Right hindlimb (tissue), 1 donor: ENCODE data around the gene UGT1A1.
A peak's percentile ranks its signal among the peaks of the same experiment; 100 is the strongest.
"Not testable (repeated sequence)": the region's sequence is repeated elsewhere in the genome, so short reads cannot be mapped to it uniquely, and the experiment has no call there.

Source experiments
- DNase-seq: peaks from one replicate; pipeline ENCODE4 v3.0.0-alpha.2; 2018

Gene UGT1A1

DNA sequence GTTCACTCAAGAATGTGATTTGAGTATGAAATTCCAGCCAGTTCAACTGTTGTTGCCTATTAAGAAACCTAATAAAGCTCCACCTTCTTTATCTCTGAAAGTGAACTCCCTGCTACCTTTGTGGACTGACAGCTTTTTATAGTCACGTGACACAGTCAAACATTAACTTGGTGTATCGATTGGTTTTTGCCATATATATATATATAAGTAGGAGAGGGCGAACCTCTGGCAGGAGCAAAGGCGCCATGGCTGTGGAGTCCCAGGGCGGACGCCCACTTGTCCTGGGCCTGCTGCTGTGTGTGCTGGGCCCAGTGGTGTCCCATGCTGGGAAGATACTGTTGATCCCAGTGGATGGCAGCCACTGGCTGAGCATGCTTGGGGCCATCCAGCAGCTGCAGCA lies at the start of gene UGT1A1:
UGT1A1 (plus strand) TSS at position 228 of the 400 bp plus-strand sequence; CDS start at position 246, 18 bp downstream.
- no peak for DNase-seq

DNA sequence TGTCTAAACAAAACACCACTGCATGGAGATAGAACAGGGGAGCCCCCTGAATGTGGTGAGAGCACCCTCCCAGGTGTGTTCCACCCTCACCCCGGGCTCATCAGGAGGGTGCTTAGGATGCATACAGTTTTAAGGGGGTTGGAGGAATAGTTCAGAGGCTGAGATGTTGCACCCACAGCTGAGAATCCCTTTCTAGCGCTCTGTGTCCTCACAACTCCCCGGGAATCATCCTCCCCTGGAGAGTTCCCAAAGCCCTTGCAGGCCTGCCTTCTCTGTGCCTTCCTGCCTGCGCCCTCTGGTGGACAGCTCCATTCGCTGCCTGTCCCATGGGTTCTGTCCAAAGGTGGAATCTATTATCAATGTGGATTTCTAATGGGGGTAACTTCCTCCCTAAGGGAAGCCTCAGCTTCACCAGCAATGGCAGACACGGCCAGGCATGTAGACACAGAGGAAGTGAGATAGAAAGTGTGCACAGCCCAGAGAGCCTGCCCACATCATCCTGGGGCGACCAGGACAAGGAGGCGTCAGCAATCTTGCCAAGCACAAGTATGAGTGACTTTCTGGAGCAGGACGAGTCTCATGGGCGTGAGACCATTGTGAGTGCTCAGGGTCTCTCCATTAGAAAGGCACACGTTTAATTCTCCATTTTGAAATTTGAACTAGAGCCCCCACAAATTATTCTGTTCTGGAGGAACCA lies 48.6 kb upstream of the UGT1A1 start:
- peak; percentile 63 for DNase-seq

DNA sequence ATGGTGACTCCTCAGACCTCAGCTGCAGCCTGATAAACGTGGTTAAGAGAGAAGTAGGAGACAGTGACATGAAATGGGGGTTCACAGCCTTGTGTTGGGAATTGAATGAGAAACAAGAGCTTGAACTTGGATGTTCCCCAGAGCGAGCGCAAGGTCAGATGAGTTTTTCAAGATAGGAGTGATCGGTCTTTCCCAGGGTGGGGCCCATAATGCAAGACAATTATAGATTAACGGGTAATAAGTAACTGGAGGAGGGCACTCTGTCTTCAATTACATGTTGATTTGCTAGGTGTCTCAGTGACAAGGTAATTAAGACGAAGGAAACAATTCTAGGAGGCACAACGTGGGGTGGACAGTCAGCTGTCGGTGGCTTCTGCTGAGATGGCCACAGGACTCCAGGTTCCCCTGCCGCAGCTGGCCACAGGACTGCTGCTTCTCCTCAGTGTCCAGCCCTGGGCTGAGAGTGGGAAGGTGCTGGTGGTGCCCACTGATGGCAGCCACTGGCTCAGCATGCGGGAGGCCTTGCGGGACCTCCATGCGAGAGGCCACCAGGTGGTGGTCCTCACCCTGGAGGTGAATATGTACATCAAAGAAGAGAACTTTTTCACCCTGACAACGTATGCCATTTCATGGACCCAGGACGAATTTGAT lies 47.3 kb upstream of the UGT1A1 start, which contains the start of gene UGT1A5:
UGT1A5 (plus strand) TSS at position 297 of the 651 bp plus-strand sequence; CDS start at position 382, 85 bp downstream.
- DNase-seq, result no peak

DNA sequence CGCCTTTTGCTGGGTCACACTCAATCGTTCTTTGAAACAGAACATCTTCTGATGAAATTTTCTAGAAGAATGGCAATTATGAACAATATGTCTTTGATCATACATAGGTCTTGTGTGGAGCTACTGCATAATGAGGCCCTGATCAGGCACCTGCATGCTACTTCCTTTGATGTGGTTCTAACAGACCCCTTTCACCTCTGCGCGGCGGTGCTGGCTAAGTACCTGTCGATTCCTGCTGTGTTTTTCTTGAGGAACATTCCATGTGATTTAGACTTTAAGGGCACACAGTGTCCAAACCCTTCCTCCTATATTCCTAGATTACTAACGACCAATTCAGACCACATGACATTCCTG lies 46.8 kb upstream of the UGT1A1 start:
- DNase-seq, result no peak

DNA sequence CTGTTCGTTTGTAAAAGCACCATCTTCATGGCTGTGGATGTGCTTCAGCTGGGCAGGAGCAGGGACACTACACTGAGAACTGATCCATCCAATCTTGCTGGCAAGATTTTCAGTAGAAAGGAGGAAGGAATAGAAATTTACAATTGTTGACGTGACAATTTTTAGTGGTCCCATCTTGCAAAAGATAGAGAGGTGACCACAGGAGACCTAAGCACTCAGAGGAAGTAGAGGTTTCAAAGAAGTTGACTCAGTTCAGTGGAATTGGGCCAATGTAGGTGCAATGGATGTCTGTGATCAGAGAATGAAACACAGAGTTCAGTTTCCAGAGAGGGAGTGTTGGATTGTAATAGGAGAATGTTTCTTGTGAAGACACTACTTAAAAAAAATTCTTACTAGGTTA lies 45.9 kb upstream of the UGT1A1 start:
- DNase-seq, result no peak

DNA sequence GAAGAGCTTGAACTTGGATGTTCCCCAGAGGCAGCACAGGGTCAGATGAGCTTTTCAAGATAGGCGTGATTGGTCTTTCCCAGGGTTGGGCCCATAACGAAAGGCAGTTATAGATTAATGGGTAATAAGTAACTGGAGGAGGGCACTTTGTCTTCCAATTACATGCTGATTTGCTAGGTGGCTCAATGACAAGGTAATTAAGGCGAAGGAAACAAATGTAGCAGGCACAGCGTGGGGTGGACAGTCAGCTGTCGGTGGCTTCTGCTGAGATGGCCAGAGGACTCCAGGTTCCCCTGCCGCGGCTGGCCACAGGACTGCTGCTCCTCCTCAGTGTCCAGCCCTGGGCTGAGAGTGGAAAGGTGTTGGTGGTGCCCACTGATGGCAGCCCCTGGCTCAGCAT lies 41.5 kb upstream of the UGT1A1 start, which contains the start of gene UGT1A4:
UGT1A4 (plus strand) TSS at position 185 of the 400 bp plus-strand sequence; CDS start at position 270, 85 bp downstream.
- no peak for DNase-seq

DNA sequence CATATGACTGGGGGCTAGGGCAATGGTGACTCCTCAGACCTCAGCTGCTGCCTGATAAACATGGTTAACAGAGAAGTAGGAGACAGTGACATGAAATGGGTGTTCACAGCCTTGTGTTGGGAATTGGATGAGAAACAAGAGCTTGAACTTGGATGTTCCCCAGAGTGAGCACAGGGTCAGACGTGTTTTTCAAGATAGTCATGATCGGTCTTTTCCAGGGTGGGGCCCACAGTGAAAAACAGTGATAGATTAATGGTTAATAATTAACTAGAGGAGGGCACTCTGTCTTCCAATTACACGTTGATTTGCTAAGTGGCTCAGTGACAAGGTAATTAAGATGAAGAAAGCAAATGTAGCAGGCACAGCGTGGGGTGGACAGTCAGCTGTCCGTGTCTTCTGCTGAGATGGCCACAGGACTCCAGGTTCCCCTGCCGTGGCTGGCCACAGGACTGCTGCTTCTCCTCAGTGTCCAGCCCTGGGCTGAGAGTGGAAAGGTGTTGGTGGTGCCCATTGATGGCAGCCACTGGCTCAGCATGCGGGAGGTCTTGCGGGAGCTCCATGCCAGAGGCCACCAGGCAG lies 31.3 kb upstream of the UGT1A1 start, which contains the start of gene UGT1A3:
UGT1A3 (plus strand) TSS at position 320 of the 579 bp plus-strand sequence; CDS start at position 405, 85 bp downstream.
- DNase-seq, result no peak

DNA sequence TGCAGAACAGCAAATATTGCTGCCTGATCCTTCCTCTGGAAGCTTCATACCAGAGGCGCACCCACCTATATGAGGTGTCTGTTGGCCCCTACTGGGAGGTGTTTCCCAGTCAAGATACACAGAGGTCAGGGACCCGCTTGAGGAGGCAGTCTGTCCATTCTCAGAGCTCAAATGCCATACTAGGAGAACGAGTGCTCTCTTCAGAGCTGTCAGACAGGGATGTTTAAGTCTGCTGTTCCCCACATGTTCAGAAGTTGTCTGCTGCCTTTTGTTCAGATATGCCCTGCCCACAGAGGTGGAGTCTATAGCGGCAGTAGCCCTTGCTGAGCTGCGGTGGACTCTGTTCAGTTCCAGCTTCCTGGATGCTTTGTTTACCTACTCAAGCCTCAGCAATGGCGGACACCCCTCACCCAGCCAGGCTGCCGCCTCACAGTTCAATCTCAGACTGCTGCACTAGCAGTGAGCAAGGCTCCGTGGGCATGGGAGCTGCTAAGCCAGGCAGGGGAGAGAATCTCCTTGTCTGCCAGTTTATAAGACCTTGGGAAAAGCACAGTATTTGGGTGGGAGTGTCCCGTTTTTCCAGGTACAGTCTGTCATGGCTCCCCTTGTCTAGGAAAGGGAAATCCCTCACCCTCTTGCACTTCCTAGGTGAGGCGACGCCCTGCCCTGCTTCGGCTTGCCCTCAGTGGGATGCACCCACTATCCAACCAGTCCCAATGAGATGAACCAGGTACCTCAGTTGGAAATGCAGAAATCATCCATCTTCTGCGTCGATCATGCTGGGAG lies 23.0 kb upstream of the UGT1A1 start:
- DNase-seq, result not testable (repeated sequence)

DNA sequence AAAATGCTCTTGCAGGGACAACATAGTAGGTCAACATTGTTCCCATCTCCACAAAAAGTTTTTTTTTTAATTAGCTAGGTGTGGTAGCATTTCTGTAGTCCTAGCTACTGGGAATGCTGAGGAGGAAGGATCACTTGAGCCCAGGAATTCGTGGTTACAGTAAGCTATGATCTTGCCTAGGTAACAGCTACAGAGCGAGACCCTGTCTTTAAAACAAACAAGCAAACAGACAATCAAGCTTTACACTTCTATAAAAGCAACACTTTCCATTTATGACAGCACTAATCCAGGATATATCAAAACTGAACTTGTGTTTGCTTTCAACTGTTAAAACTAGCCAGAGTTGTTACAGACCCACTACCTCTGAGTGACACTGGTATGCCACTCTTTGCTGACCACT lies 19.2 kb upstream of the UGT1A1 start:
- no peak for DNase-seq

DNA sequence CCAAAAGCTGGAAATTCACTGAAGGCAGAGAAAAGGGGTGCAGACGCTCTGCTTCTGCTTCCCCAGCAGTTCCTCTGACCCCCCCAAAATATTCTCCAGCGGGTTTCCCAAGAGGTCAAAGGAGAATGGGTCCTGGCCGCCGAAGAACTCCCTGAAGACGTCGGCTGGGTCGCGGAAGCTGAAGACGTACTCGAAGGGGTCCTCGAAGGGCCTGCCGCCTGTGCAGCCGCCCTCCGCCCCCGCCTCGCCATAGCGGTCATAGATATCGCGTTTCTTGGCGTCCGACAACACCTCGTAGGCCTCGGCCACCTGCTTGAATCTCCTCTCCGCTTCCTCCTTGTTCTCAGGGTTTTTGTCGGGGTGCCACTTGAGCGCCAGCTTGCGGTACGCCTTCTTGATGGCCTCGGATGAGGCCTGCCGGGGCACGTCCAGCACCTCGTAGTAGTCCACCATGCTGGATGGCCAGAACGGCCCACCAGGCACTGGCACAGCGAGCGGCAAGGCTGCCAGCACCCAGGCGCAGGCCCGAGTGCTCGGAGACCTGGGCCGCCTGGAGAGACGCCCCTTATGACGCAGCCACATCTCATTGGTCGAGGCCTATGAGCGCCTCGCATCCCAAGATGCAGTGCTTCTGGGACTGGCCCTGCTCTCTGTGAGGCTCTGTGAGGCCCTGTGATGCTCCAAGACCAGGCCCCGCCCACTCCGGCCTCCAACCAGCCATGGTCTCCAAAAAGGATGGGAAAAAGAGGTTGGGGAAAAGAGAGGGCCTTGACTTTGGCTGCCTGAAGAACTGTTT lies 16.4 kb upstream of the UGT1A1 start:
- no peak for DNase-seq

DNA sequence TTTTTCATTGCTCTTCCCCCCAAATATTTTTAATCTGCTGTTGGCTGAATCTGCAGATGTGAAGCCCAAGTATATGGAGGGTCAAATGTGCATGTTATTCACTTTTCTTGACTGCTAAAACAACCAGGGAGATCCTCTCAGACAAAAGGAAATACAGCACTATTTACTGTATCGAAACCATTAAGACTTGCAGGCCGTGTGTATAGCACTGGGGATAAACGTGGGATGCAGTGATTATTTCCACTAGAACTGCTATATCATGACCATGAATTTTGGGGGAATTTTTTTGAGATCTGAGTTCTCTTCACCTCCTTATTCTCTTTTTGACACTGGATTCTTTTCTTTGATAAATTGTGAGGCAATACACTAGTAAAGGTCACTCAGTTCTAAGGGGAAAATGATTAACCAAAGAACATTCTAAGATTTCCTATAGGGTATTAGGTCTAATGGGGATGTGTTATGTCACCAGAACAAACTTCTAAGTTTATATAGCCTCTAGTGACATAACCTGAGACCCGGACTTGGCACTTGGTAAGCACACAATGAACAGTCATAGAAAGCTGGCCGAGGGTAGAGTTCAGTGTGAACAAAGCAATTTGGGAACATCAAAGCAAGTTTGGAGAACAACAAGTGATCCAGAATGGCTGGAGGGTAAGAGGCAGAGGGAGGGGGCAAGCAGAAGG lies 14.9 kb upstream of the UGT1A1 start:
- DNase-seq, result no peak

DNA sequence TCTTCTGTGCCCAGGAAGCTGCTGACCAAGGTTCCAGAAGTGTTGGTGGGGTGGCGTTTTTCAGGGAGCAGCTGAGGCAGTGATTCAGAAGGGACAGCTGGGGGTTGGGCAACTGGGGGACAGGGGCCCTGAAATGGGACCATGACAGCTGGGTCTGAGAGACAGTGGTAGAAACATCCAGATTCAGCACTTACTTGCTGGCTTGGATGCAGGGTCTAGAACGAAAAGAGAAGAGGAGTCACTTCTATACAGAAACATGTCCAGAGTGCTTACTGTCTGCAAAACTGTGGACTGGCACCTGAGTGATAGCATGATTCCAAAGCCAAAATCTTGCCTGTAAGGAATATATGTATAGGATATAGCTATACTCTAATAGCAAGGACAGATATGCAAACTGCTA lies 14.2 kb upstream of the UGT1A1 start:
- not testable (repeated sequence) for DNase-seq

DNA sequence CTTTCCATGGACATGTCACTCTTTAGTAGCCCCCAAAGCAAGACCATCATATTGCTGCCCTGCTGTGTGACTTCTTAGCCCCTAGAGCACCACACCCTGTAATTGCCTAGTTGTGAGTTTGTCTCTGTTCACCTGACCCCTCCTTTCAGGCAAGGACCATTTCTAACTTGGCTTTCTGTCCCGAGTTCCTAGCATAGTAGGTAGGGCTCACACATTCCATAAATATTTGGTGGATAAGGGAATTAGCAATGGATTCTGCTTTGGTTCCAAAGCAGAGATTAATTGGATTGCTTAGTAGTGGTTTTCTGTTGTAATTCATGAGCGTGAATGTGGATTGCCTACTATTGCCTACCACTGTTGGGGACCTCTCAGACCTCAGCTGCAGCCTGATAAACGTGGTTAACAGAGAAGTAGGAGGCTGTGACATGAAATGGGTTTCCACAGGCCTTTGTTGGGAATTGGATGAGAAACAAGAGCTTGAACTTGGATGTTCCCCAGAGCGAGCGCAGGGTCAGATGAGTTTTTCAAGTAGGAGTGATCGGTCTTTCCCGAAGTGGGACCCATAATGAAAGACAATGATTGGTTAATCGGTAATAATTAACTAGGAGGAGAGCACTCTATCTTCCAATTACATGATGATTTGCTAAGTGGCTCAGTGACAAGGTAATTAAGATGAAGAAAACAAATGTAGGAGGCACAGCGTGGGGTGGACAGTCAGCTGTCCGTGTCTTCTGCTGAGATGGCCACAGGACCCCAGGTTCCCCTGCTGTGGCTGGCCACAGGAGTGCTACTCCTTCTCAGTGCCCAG lies 13.4 kb upstream of the UGT1A1 start:
- DNase-seq, result no peak

DNA sequence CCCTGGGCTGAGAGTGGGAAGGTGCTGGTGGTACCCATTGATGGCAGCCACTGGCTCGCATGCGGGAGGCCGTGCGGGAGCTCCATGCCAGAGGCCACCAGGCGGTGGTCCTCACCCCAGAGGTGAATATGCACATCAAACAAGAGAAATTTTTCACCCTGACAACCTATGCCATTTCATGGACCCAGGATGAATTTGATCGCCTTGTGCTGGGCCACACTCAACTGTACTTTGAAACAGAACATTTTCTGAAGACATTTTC lies 12.9 kb upstream of the UGT1A1 start:
- no peak for DNase-seq

DNA sequence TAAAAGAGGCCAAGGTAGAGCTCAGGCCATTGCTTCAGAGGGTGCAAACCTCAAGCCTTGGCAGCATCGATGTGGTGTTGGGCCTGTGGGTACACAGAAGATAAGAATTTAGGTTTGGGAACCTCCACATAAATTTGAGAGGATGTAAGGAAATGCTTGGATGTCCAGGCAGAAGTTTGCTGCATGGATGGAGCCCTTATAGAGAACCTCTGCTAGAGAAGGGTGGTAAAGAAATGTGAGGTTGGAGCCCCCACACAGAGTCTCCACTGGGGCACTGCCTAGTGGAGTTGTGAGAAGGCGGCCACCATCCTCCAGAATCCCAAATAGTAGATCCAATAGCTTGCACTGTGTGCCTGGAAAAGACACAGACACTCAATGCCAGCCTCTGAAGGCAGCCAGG lies 9.4 kb upstream of the UGT1A1 start:
- not testable (repeated sequence) for DNase-seq

DNA sequence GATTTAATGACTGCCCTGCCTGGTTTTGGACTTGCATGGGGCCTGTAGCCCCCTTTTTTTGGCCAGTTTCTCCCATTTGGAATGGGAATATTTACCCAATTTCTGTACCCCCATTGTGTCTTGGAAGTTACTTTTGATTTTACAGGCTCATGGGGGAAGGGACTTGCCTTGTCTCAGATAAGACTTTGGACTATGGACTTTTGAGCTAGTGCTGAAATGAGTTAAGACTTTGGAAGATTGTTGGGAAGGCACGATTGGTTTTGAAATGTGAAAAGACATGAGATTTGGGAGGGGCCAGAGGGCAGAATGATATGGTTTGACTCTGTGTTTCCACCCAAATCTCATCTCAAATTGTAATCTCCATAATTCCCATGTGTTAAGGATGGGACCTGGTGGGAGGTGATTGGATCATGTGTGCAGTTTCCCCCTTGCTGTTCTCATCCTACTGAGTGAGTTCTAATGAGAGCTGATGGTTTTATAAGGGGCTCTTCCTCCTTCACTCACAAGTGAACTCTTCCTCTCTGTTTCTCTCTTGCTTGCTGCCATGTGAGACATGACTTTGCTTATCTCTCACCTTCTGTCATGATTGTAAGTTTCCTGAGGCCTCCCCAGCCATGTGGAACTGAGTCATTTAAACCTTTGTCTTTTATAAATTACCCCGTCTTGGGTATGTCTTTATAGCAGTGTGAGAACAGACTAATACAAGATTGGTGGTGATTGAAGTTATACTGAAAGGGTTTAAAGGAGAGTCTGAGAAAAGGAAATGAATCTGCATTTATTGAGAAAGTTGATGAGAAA lies 8.7 kb upstream of the UGT1A1 start:
- not testable (repeated sequence) for DNase-seq

DNA sequence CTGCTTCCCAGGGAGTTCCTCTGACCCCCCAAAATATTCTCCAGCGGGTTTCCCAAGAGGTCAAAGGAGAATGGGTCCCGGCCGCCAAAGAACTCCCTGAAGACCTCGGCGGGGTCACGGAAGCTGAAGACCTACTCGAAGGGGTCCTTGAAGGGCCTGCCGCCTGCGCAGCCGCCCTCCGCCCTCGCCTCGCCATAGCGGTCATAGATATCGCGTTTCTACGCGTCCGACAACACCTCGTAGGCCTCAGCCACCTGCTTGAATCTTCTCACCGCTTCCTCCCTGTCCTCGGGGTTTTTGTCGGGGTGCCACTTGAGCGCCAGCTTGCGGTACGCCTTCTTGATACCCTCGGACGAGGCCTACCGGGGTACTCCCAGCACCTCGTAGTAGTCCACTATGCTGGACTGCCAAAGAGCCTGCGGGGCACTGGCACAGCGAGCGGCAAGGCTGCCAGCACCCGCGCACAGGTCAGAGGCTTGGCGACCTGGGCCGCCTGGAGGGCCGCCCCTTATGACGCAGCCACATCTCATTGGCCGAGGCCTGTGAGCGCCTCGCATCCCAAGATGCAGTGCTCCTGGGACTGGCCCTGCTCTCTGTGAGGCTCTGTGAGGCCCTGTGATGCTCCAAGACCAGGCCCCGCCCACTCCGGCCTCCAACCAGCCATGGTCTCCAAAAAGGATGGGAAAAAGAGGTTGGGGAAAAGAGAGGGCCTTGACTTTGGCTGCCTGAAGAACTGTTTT lies 5.0 kb upstream of the UGT1A1 start:
- DNase-seq, result no peak

DNA sequence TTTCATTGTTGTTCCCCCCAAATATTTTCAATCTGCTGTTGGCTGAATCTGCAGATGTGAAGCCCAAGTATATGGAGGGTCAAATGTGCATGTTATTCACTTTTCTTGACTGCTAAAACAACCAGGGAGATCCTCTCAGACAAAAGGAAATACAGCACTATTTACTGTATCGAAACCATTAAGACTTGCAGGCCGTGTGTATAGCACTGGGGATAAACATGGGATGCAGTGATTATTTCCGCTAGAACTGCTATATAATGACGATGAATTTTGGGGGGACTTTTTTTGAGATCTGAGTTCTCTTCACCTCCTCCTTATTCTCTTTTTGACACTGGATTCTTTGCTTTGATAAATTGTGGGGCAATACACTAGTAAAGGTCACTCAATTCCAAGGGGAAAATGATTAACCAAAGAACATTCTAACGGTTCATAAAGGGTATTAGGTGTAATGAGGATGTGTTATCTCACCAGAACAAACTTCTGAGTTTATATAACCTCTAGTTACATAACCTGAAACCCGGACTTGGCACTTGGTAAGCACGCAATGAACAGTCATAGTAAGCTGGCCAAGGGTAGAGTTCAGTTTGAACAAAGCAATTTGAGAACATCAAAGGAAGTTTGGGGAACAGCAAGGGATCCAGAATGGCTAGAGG lies 3.5 kb upstream of the UGT1A1 start:
- DNase-seq, result no peak

DNA sequence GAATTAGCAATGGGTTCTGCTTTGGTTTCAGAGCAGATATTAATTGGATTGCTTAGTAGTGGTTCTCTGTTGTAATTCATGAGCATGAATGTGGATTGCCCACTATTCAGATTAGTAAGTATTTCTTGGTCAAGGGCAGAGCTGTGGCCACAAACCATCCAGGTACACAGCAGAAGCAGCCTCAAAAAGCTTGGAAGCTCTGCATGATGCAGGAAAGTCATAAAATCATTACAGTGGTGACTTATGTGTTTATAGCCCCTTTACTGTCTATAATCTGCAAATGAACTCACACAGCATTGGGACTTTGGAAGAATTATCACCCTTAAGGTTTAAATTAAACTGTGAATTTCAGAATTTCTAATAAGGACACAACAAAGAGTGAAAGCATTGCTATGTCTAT lies 1.9 kb upstream of the UGT1A1 start:
- no peak for DNase-seq
